GM21515 (cell line): ENCODE data around the gene ARF3.

Experiments
- ATAC-seq: cut with Tn5 transposase; IDR thresholded peaks from one replicate; pipeline ENCODE4 v1.9.1; 2021; ENCODE audit not compliant: unreplicated experiment

The ARF3 gene

GRCh38 chr12:48982397-48983080 lies 25.3 kb upstream of the ARF3 start:
- no peak for ATAC-seq

GRCh38 chr12:48981757-48982157 lies 24.5 kb upstream of the ARF3 start:
- no peak for ATAC-seq

GRCh38 chr12:48980953-48981756 lies 23.9 kb upstream of the ARF3 start:
- no peak for ATAC-seq

- no peak for ATAC-seq
Observed at GRCh38 chr12:48980389-48980952, 23.2 kb upstream of the ARF3 start.

- ATAC-seq: no peak
Observed at GRCh38 chr12:48979602-48980388, 22.5 kb upstream of the ARF3 start.

GRCh38 chr12:48978741-48979601 lies 21.7 kb upstream of the ARF3 start:
- no peak for ATAC-seq

GRCh38 chr12:48978291-48978740 lies 21.0 kb upstream of the ARF3 start, which contains the start of gene WNT1:
WNT1 (plus strand) TSS chr12:48978322; CDS start chr12:48978651, 329 bp downstream.
- no peak for ATAC-seq

- no peak for ATAC-seq
Observed at GRCh38 chr12:48977290-48978281, 20.3 kb upstream of the ARF3 start.

GRCh38 chr12:48973941-48974673 lies 16.8 kb upstream of the ARF3 start:
- no peak for ATAC-seq

GRCh38 chr12:48973531-48973930 lies 16.2 kb upstream of the ARF3 start:
- no peak for ATAC-seq

GRCh38 chr12:48972952-48973483 lies 15.7 kb upstream of the ARF3 start:
- no peak for ATAC-seq

- no peak for ATAC-seq
Observed at GRCh38 chr12:48972213-48972951, 15.1 kb upstream of the ARF3 start.

GRCh38 chr12:48970702-48971334 lies 13.5 kb upstream of the ARF3 start:
- no peak for ATAC-seq

GRCh38 chr12:48969833-48970701 lies 12.8 kb upstream of the ARF3 start:
- ATAC-seq: no peak

- ATAC-seq: no peak
Observed at GRCh38 chr12:48969160-48969771, 12.0 kb upstream of the ARF3 start.

GRCh38 chr12:48968467-48968866 lies 11.2 kb upstream of the ARF3 start:
- ATAC-seq: no peak
